GM23338 (cell line): Measurements from ENCODE around the gene ERN1. TPM values are rescaled to one million over a fixed set of nuclear protein-coding genes. Genes with fewer than 3 reads are reported as not detected.

Experiments
- ATAC-seq: fragments of 200-7000 bp; cut with Tn5 transposase; 3 replicates; pipeline ENCODE4 v1.9.1; 2020
- DNase-seq: peaks from one replicate; pipeline ENCODE4 v3.0.0-alpha.2; 2015; ENCODE audit warnings: low spot score
- H2AFZ ChIP-seq: fragments of 200-600 bp; sonication (generic); 2 replicates; pipeline ENCODE4 v1.8.0; 2016; ENCODE audit warnings: antibody characterized with exemption, mild to moderate bottlenecking, moderate library complexity
- H3F3A ChIP-seq: fragments of 200-600 bp; sonication (generic); replicated peaks from 2 replicates; pipeline ENCODE4 v1.8.0; 2017; ENCODE audit warnings: antibody characterized with exemption, mixed run types, low read depth
- H3K27ac ChIP-seq: fragments of 200-600 bp; sonication (generic); 2 replicates; pipeline ENCODE4 v1.6.1; 2016; ENCODE audit warnings: low read depth
- H3K27me3 ChIP-seq: fragments of 200-600 bp; sonication (generic); 2 replicates; pipeline ENCODE4 v1.8.0; 2016; ENCODE audit warnings: mild to moderate bottlenecking, mixed run types, moderate library complexity; ENCODE audit not compliant: insufficient read depth
- H3K36me3 ChIP-seq: fragments of 200-600 bp; sonication (generic); 2 replicates; pipeline ENCODE4 v1.8.0; 2016; ENCODE audit warnings: mild to moderate bottlenecking; ENCODE audit not compliant: insufficient read depth
- H3K4me1 ChIP-seq: fragments of 200-600 bp; sonication (generic); 2 replicates; pipeline ENCODE4 v1.8.0; 2016; ENCODE audit warnings: mild to moderate bottlenecking, moderate library complexity; ENCODE audit not compliant: insufficient read depth
- H3K4me2 ChIP-seq: fragments of 200-600 bp; sonication (generic); 2 replicates; pipeline ENCODE4 v1.7.1; 2017; ENCODE audit warnings: mixed run types
- H3K4me3 ChIP-seq: fragments of 200-600 bp; sonication (generic); 2 replicates; pipeline ENCODE4 v1.6.1; 2016; ENCODE audit warnings: mixed run types
- H3K79me2 ChIP-seq: fragments of 200-600 bp; sonication (generic); replicated peaks from 2 replicates; pipeline ENCODE4 v1.8.0; 2017; ENCODE audit warnings: mild to moderate bottlenecking; ENCODE audit not compliant: insufficient read depth
- H3K9me2 ChIP-seq: fragments of 200-600 bp; sonication (generic); 2 replicates; pipeline ENCODE4 v1.8.0; 2017; ENCODE audit not compliant: insufficient read depth
- H4K20me1 ChIP-seq: fragments of 200-600 bp; sonication (generic); replicated peaks from 2 replicates; pipeline ENCODE4 v1.8.0; 2017; ENCODE audit warnings: mild to moderate bottlenecking; ENCODE audit not compliant: insufficient read depth
- H3K27ac Mint-ChIP-seq: 2 replicates; pipeline ENCODE4 v1.8.0; 2020; ENCODE audit warnings: inconsistent platforms, mild to moderate bottlenecking, moderate library complexity, mixed read lengths
- H3K27me3 Mint-ChIP-seq: 3 replicates; pipeline ENCODE4 v1.8.0; 2022; ENCODE audit warnings: low read depth, mild to moderate bottlenecking, moderate library complexity, mixed read lengths, inconsistent platforms; ENCODE audit not compliant: insufficient read depth, poor library complexity
- H3K36me3 Mint-ChIP-seq: 3 replicates; pipeline ENCODE4 v1.8.0; 2021; ENCODE audit warnings: low read depth, mild to moderate bottlenecking, inconsistent platforms, moderate library complexity, mixed read lengths
- H3K4me1 Mint-ChIP-seq: 3 replicates; pipeline ENCODE4 v1.8.0; 2020; ENCODE audit warnings: mild to moderate bottlenecking, inconsistent platforms, mixed read lengths
- H3K4me3 Mint-ChIP-seq: 3 replicates; pipeline ENCODE4 v1.8.0; 2021; ENCODE audit warnings: moderate library complexity, mild to moderate bottlenecking, inconsistent platforms, mixed read lengths
- H3K9me3 Mint-ChIP-seq: 3 replicates; pipeline ENCODE4 v1.8.0; 2020; ENCODE audit warnings: moderate library complexity, mild to moderate bottlenecking, inconsistent platforms, mixed read lengths
- CREB1 ChIP-seq: fragments of 250-450 bp; sonication (Bioruptor Pico); IDR thresholded peaks from 2 replicates; pipeline ENCODE4 v1.5.0; 2020; ENCODE audit warnings: low read depth, mild to moderate bottlenecking, moderate library complexity
- ETS1 ChIP-seq: IDR thresholded peaks from 2 replicates; pipeline ENCODE4 v1.6.1; 2016; ENCODE audit warnings: antibody characterized with exemption
- EZH2phosphoT487 ChIP-seq: fragments of 200-600 bp; sonication (generic); IDR thresholded peaks from one replicate; pipeline ENCODE4 v1.8.1; 2018; ENCODE audit warnings: antibody characterized with exemption; ENCODE audit not compliant: unreplicated experiment
- JUNB ChIP-seq: IDR thresholded peaks from one replicate; pipeline ENCODE4 v1.6.1; 2016; ENCODE audit warnings: antibody characterized with exemption; ENCODE audit not compliant: unreplicated experiment
- NANOG ChIP-seq: IDR thresholded peaks from 2 replicates; pipeline ENCODE4 v1.6.1; 2016; ENCODE audit warnings: antibody characterized with exemption, borderline replicate concordance
- POLR2AphosphoS5 ChIP-seq: IDR thresholded peaks from 2 replicates; pipeline ENCODE4 v1.6.1; 2016; ENCODE audit warnings: antibody characterized with exemption, low read depth
- REST ChIP-seq: IDR thresholded peaks from one replicate; pipeline ENCODE4 v1.6.1; 2018; ENCODE audit warnings: antibody characterized with exemption; ENCODE audit not compliant: unreplicated experiment
- STAT1 ChIP-seq: IDR thresholded peaks from one replicate; pipeline ENCODE4 v1.6.1; 2016; ENCODE audit warnings: antibody characterized with exemption; ENCODE audit not compliant: unreplicated experiment
- ZNF114 ChIP-seq: fragments of 250-450 bp; sonication (Bioruptor Pico); IDR thresholded peaks from 2 replicates; pipeline ENCODE4 v1.5.0; 2020; ENCODE audit warnings: mild to moderate bottlenecking, moderate library complexity
- ZNF331 ChIP-seq: fragments of 250-450 bp; sonication (Bioruptor Pico); IDR thresholded peaks from 2 replicates; pipeline ENCODE4 v1.5.0; 2020; ENCODE audit warnings: low read depth, mild to moderate bottlenecking, moderate library complexity
- ZNF462 ChIP-seq: fragments of 250-450 bp; sonication (Bioruptor Pico); IDR thresholded peaks from 2 replicates; pipeline ENCODE4 v1.5.0; 2020; ENCODE audit warnings: mild to moderate bottlenecking, moderate library complexity
- polyA plus RNA-seq: library from polyadenylated mRNA; unstranded; fragments of >200 nt; fragmentation: Nextera tagmentation; extraction: Ambion mirVana; gene quantifications from 2 replicates; pipeline ENCODE4 v1.2.1, GENCODE V29; 2016
- total RNA-seq: library from RNA; depleted of rRNA; stranded (reverse); fragments of >200 nt; shearing (Covaris generic); gene quantifications from 2 replicates; pipeline ENCODE4 v1.2.3, GENCODE V29; 2014

ERN1 gene
- total and polyA plus RNA-seq, 2 experiments from 2014 or later, result 5.9 to 7.5 TPM

GRCh38 chr17:64037180-64037579 is 92.8 kb downstream of the ERN1 start:
- H3K27ac ChIP-seq, result no peak overlapping the region
- no peaks in the 10 kb centered on the region; the same call in 1 of the 2 replicates for H4K20me1 ChIP-seq
- peaks cover 6% of the 10 kb centered on the region for H3K27me3 Mint-ChIP-seq
- H3K36me3 ChIP-seq, result no peaks in the 10 kb centered on the region
- no peaks in the 10 kb centered on the region for H3K36me3 Mint-ChIP-seq
- ATAC-seq (no peak), DNase-seq (no peak)
- no peaks in the 10 kb centered on the region for H3K79me2 ChIP-seq
- no peaks in the 10 kb centered on the region for H3K9me2 ChIP-seq
- no peak overlapping the region for H2AFZ ChIP-seq
- H3K27ac Mint-ChIP-seq, result no peak overlapping the region
- TF ChIP-seq ZNF331 (CRISPR knock-in tag) (no peak), ETS1 (no peak), ZNF114 (CRISPR knock-in tag) (no peak), STAT1 (no peak), POLR2AphosphoS5 (no peak), EZH2phosphoT487 (no peak), ZNF462 (CRISPR knock-in tag) (no peak), JUNB (no peak), REST (no peak), NANOG (no peak), CREB1 (no peak)
- no peak overlapping the region for H3K4me2 ChIP-seq
- H3K4me1 Mint-ChIP-seq, result peaks cover 4% of the 10 kb centered on the region; the same call in 2 of the 3 replicates
- H3F3A ChIP-seq, result no peaks in the 10 kb centered on the region
- no peaks in the 10 kb centered on the region for H3K27me3 ChIP-seq
- H3K4me3 Mint-ChIP-seq, result no peak overlapping the region
- H3K9me3 Mint-ChIP-seq, result no peaks in the 10 kb centered on the region; the same call in 2 of the 3 replicates
- H3K4me3 ChIP-seq, result no peak overlapping the region
- no peaks in the 10 kb centered on the region for H3K4me1 ChIP-seq
